SIG-M5 treated with dmso at 0.1 percent for 504 hours (cell line): ENCODE results near the gene GPRIN1.

Source experiments
- DNase-seq: peaks from one replicate; lab custom pipeline; 2025; ENCODE audit not compliant: unreplicated experiment; lab: John Stamatoyannopoulos, UW

The GPRIN1 gene

DNA sequence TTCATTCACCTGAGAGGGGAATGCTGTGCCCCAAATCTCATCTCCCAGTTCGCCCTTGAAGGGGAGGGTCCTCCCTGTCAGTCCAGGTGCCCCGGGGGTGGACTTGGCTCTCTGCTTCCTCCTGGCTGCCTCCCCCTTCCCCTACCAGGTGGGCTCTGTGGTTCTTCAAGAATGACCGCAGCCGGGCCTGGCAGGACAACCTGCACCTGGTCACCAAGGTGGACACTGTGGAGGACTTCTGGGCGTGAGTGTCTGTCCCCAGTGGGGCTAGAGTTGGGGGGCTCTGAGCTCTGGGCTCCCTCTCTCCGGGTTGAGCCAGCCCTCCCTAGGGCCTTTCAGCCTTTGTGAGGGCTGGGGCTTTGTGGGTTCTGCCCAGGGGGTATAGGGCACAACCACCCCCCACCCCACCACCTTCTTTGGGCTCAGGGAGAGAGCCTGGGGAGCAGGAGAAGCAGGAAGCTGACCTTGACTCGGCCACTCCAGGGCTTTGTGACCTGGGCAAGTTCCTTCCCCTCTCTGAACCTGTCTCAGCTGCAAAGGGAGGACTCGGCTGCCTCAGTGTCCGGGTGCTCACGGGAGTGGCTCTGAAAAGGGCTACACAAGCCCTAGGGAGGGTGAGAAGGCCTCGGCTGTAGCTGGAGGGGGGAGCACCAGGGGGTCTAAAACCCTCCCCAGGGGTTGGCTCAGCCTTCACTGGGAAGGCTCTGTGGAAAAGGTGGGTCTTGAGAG, 33.7 kb upstream of the GPRIN1 start:
- no peak for DNase-seq

DNA sequence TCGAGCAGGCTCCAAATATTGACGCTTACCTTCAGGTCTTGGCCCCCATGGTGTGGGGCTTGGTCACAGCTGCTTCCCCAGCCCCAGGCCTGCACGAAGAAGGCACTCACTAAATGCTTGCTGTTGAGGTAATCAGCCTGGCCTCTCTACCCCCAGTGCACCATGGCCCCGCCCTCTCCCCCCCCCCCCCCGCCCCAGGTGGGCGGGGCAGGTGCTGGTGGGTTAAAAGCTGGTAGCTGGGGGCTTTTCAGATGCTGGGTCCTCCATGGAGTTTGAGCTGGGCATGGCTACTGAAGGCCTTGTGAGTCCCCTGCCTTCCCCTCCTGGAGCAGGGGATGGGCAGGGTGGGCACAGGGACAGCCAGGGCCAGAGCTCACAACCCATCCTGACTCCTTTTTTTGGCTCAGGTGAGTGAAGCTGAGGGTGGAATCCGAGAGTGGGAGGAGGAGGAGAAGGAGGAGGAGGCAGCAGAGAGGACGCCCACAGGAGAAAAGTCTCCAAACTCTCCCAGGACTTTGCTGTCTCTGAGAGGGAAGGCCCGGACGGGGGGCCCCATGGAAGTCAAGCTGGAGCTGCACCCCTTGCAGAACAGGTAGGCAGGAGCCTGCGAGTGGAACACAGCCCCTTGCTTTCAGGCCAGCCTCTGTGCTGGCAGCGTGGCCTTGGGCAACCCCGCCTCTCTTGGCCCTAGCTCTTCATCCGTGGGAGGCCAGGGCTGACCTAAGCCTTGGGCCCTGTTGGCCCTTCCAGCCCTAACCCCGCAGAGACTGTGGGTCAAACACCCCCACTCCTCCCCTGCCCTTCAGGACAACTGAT, 32.9 kb upstream of the GPRIN1 start:
- DNase-seq, result no peak

DNA sequence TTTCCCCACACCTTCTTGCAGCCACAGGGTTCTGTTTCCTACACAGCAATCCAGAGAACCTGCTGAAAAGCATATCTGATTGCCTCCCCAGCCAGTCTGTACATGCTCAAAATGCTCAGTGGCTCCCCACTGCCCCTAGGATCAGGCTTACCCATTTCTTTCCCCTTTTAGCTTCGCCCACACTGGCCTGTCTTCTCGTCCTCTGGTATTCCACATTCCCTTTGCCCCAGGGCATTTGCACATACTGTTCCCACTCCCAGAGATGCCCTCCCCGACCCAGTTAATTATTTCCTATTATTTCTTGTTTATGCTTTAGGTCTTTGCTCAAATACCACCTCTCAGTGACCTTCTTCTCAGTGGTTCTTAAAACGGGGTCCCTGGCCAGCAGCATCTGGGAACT, 30.7 kb upstream of the GPRIN1 start:
- no peak for DNase-seq

DNA sequence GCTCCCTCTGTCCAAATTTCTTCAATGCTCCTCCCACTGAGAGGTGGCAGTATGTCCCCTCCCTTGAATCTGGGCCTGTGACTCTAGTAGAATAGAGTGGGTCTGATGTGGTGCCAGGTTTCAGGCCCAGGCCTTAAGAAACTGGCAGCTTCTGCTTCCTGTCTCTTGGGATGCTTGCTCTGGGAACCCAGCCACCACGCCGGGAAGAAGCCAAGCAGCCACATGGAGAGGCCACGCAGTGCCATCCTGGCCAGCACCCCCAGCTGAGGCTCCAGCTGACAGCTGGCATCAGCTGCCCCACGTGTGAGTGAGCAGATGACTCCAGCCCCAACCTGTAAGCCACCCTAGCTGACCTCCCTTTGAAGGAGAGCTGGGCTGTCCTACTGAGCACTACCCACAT, 30.0 kb upstream of the GPRIN1 start:
- DNase-seq, result no peak

DNA sequence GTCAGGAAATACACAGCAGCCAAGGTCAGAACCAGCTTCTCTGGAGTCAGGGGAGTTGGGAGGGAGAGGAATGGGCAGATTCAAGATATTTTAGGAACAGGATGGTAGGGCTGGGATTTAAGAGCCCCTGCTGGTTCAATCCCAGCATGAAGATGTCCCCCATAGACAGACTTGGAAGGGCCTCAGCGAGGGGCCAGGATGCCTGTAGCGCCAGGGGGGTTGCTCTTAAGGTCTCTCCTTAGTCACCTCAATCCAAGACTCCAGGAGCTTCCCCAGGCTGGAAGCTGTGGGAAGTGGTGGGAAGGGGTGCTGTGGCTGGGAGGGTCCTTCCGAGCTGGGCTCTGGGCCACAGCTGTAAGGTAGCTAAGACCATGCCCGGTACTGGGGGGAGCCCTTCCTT, 29.3 kb upstream of the GPRIN1 start:
- DNase-seq, result no peak

DNA sequence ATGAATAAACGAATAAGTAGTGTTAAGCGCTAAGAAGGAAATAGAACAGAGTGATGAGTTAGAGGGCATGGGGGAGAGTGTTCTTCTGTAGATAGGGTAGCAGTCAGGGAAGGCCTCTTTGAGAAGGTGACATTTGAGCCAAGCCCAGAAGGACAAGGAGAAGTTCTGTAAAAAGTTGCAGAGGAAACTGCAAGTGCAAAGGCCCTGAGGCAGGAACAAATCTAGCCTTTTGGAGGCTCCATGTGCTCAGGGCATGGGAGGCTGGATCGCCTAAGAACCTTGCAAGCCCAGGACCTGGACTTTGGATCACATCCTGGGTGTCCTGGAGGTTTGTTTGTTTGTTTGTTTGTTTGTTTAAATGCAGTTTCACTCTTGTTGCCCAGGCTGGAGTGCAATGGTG, 28.5 kb upstream of the GPRIN1 start:
- no peak for DNase-seq

- DNase-seq, result no peak
Measured at GRCh38 chr5:176637556-176637955, 27.6 kb upstream of the GPRIN1 start.

GRCh38 chr5:176636426-176636825, 26.5 kb upstream of the GPRIN1 start:
- no peak for DNase-seq

DNA sequence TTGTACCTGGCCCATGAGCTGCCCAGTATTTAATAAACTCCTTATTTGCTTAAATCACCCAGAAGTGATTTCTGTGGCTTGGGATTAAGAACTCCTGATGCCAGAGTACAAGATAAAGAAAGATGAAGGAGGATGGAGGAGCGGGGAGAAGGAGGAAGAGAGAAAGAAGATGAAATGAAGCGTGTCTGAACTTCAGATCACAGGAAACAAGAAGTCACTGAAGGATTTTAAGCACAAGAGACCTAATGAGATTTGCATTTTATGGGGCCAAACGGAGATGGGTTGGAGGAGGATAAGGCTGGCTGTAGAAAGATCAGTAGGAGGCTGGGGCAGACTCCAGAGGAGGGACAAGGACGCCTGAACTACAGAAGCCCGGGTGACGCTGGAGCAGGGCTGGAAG, 23.6 kb upstream of the GPRIN1 start:
- no peak for DNase-seq

DNA sequence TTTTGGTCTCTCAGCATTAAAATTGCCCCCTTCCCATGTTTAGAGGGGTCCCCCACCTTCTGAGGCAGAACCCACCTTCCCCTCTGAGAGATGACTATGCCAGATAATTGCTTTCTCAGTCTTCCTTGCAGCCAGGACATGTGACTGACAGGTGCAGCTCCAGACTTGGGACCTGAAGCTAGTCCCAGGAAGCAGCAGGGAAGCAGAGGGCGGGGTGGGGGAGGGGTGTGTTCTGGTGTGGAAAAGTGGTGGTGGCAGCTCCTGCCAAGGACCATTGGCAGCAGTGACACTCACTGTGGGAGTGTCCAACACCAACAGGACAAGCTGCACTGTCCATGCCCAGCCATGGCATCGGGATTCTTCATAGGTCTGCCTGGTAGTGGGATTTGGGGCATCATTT, 22.8 kb upstream of the GPRIN1 start:
- DNase-seq, result no peak

DNA sequence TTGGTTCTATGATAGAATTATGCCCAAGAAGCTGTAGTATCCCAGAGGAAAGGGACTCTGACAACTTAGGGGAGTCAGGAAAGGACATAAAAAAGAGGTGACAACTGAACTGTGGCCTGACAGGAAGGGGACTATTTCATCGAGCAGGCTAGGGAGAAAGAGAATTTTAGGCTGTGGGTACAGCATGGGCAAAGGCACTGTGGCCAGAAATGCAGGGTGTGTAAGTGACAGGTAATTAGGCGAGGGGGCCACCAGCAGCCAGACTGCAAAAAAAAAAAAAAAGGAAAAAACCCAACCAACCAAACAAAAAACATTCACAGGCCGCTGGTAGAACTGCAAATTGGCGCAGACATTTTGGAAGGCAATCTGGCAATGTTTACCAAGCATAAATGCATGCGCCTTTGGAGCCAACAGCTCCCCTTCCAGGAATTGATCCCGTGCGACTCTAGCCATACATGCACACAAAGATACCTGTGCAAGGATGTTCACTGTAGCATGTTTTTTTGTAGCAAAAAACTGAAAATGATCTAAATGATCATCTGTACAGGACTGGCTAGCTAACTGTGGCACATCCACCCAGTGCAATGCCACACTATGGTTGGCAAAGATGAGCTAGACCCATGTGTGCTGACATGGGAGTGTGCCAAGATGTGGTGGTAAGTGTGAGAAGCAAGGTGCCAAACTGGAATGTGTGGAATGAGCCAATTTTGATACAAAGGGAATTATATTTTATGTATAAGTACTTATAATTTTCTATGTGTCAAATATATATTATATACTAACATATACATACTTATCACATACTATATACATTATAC, 21.6 kb upstream of the GPRIN1 start:
- no peak for DNase-seq

DNA sequence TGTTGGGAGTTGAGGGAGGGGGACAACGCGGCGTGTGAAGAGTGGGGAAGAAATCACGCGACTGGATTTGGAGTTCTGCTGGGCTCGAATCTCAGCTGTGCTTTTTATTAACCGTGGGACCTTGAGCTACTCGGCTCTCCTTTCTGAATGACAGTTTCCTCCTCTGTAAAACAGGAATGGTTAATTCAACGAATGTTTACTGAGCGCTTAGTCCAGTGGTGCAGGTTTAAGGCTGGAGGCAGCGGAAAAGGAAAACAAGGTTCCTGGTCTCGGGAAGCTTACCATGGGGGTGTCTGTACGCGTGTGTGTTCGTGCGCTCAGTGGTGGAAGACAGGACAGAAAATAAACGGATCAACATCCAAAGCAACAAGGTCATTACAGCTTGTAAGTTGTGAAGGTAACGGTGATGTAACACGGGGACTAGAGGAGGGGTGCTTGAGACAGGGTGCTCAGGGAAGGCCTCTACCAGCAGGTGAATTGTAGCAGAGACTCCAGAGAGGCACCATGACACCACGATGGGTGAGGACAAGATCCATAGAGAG, 20.8 kb upstream of the GPRIN1 start:
- no peak for DNase-seq

DNA sequence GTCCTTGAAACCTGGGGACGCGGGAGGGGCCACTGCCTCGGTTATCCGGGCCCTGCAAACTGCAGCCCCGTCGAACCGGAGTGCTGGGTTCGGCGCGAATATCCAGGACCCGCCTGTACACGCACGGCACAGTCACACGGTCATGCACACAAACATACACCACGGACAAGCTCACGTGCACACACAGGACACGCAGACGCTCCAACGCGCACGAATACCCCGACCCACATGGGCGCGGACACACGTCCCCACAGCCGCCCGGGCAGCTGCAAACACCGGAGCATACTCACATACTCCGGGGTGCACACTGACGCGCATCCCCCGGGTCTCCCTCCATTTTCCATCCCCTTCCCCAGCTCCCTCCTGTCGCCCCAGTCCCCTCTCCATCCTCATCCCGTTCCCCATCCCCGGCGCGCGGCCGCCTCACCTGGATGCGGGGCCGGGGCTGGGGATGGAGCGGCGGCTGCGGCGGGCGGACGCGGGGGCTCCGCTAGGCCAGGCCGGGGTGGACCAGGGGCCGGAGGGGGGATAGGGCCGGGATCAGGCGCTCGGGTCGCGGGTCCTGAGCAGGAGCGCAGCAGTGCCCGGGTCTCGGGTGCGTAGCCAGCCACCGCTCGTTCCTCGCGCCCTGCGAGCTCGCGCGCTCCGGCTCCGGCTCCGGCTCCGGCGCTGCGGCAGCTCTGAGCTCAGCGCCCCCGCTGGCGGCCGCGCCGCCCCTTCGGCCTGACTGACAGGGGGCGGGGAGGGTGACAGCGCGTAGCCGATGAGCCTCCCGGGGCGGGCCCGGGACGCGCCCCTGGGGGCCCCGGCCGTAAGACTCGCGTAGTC, 20.1 kb upstream of the GPRIN1 start, which contains the start of the genes EIF4E1B and SNCB:
Gene EIF4E1B, plus strand, starts transcription at position 823 of the 828 bp plus-strand sequence. CDS start 12,113 bp downstream, outside the sequence.
Gene SNCB, minus strand, starts transcription at position 682 of the 828 bp plus-strand sequence. CDS start 880 bp downstream, outside the sequence.
- peak; percentile 46 for DNase-seq

DNA sequence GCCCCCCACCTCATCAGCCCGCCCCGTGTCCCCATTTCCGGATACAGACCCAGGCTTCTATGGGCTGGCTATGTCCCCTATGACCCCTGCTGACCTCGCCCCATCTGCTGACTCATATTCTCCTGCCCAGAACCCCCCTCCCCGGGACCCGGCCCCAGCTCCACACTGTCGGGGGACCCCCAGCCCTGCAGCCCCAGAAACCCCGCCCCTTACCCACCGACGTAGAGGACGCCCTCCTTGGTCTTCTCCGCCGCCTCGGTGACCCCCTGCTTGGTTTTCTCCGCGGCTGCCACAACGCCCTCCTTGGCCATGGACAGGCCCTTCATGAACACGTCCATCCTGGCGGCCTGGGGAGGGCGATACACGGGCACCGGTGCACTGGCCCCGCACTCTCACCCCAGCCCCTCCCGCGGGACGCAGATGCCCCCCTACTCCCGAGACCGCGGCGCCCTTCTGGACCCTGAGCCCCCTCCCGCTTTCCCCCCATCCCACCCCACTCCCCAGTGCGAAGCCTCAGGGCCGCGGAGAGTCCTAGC, 19.4 kb upstream of the GPRIN1 start:
- DNase-seq, result no peak

DNA sequence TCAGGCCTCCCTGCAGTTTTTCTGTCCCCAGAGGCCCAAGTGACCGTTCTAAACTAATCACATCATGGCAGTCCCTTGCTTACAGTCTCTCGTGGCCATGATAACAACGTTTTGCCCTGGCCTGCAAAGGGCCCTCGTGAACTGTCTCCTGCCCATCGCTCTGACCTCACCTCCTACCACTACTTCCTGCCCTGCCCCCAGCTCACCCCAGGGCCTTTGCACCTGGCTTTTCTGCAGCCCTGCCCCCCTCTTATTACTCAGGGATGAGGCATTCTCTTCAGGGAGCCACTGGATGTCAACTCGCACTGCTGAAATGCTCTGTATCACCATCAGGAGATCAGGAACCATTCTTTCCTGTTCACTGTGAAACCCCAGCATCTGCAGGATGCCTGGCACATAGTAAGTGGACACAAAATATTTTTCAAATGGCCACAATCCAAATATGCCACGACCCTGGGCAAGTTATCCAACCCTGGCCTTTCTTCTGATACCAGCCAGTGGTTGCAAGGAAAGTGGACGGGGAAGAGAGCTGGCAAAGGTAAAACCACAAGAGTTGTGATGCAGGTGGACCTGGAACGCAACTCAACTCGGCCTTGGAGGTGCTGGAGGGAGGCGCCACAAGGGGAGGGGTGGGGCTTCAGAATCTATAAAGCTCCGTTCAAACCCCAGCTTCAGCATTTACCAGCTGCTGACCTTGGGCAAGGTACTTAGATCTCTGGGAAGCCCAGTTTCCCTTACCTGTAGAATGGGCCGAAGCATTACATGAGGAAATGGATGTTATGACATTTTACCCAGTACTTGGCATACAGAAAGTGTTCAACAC, 18.7 kb upstream of the GPRIN1 start:
- DNase-seq, result no peak

DNA sequence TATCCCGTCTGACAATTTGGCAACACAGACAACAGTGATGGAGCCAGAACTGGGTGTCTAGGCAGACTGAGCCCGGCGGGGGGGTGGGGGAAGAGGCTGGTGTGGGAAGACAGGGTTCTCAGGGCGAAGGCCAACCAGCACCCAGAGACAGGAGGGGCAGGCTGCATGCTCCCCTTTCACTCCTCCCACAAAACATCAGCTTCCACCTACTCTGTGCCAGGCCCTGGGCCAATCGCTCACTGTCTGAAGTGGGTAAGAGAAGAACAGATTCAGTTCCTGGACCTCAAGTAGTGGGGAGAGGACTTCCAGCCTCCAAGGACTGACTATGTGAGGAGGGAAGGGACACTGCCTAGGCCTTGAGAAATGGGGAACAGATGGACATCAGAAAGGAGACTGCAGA, 17.6 kb upstream of the GPRIN1 start:
- no peak for DNase-seq

DNA sequence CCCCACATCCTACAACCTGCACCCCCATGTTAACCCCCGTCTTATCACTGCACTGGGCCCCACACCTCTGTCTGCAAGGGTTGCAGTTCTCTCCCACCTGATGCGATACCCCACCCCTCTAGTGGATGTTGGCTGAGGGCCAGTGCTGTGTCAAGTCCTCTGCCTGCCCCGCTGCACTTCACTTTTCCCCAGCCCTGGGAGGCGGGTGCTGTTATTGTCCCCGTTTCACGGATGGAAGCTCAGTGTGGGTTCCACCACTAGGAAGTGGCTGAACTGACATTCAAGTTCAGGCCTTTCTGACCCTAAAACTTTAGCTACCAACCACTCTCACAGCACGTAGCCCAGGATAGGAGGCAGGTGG, 16.9 kb upstream of the GPRIN1 start:
- DNase-seq, result no peak

GRCh38 chr5:176625966-176626875, 16.3 kb upstream of the GPRIN1 start:
- DNase-seq, result no peak
